ENCODE results near the gene ADCY4. TPM values are rescaled to one million over a fixed set of nuclear protein-coding genes. Genes with fewer than 3 reads are reported as not detected.

ADCY4 gene
- total and polyA plus RNA-seq, 2 of the 8 experiments (the other 6 are each of a cell fraction or from before 2014, with no cell fraction given), result 0.27 to 0.35 TPM

DNA sequence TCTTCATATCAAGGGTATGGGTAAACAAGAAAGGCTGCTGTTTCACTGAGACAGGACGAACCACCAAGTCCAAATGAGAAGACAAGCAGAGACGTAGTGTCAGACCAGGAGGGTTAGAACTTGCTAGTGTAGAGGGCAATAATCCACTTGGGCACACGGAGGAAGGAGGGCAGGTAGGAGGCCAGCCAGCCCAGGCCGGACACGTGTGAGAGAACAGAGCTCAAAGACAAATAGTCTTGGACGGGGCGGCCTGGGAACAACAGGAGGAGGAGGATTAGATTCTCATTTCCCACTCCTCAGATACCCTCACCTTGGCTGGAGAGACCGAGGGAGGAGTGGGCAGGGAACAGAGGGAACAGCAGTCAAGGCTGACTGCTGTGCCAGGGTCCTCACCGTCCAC is 44.1 kb downstream of the ADCY4 start:
- H3K79me1 ChIP-seq (ENCODE audit: low read depth, low read length), result no peaks in the 10 kb centered on the region
- no peak overlapping the region for H3K9ac ChIP-seq (replicated peaks in 1 of 4; ENCODE audit: extremely low read depth in 1 of 4, low read depth in 3 of 4, low read length in 3 of 4)
- no peak for TF ChIP-seq CREB1 (IDR thresholded peaks at IDR 0.05)
- no peak for TF ChIP-seq ZNF274 (IDR thresholded peaks at IDR 0.05; ENCODE audit: borderline replicate concordance, extremely low read depth, low read length)
- no peak for TF ChIP-seq KDM1A (IDR thresholded peaks at IDR 0.05; ENCODE audit: borderline replicate concordance, low read length)
- no peak for TF ChIP-seq TAF7 (optimal IDR thresholded peaks at IDR 0.05; ENCODE audit: borderline replicate concordance, low read depth, low read length)
- TF ChIP-seq SP4 (IDR thresholded peaks at IDR 0.05; ENCODE audit: low read length), result no peak
- no peak for TF ChIP-seq NANOG (IDR thresholded peaks at IDR 0.05; ENCODE audit: insufficient read depth, low read depth, low read length, poor library complexity, severe bottlenecking)
- TF ChIP-seq RBBP5 (IDR thresholded peaks at IDR 0.05; ENCODE audit: borderline replicate concordance, low read depth, low read length), result no peak
- TF ChIP-seq, protein P1, sequence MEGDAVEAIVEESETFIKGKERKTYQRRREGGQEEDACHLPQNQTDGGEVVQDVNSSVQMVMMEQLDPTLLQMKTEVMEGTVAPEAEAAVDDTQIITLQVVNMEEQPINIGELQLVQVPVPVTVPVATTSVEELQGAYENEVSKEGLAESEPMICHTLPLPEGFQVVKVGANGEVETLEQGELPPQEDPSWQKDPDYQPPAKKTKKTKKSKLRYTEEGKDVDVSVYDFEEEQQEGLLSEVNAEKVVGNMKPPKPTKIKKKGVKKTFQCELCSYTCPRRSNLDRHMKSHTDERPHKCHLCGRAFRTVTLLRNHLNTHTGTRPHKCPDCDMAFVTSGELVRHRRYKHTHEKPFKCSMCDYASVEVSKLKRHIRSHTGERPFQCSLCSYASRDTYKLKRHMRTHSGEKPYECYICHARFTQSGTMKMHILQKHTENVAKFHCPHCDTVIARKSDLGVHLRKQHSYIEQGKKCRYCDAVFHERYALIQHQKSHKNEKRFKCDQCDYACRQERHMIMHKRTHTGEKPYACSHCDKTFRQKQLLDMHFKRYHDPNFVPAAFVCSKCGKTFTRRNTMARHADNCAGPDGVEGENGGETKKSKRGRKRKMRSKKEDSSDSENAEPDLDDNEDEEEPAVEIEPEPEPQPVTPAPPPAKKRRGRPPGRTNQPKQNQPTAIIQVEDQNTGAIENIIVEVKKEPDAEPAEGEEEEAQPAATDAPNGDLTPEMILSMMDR (IDR thresholded peaks at IDR 0.05; ENCODE audit: control extremely low read depth in 1 of 3, insufficient read depth in 1 of 3, low read depth in 1 of 3, low read length in 3 of 3), result no peak
- no peak for TF ChIP-seq TEAD4 (IDR thresholded peaks at IDR 0.05; ENCODE audit: low read depth, low read length)
- no peak for TF ChIP-seq YY1 (IDR thresholded peaks at IDR 0.05; ENCODE audit: low read depth, low read length)
- no peak for TF ChIP-seq JUND (IDR thresholded peaks at IDR 0.05; ENCODE audit: low read length)
- no peak for TF ChIP-seq JUN (IDR thresholded peaks at IDR 0.05; ENCODE audit: low read depth, low read length)

More for the DNA sequence above, 44.1 kb downstream of the ADCY4 start:
- no peak overlapping the region for H4K91ac ChIP-seq (replicated peaks; ENCODE audit: insufficient read length, low read length)
- H2AK5ac ChIP-seq (ENCODE audit: low read depth, low read length), result no peak overlapping the region
- H3K18ac ChIP-seq (ENCODE audit: extremely low read depth, low read length), result no peak overlapping the region
- no peaks in the 10 kb centered on the region for H3K79me2 ChIP-seq (ENCODE audit: control insufficient read depth in 1 of 2, insufficient read depth in 2 of 2, low read length in 2 of 2)
- no peak overlapping the region for H3K4me3 ChIP-seq (ENCODE audit: extremely low read depth in 1 of 4, insufficient read depth in 2 of 4, low read depth in 3 of 4, low read length in 4 of 4)
- H3K27me3 ChIP-seq (replicated peaks in 1 of 4; ENCODE audit: control insufficient read depth in 3 of 4, extremely low read depth in 1 of 4, insufficient read depth in 3 of 4, low read length in 3 of 4), result no peaks in the 10 kb centered on the region
- no peak overlapping the region for H3K56ac ChIP-seq (replicated peaks; ENCODE audit: insufficient read length, low read depth, low read length)
- no peak overlapping the region for H2AFZ ChIP-seq (ENCODE audit: low read length)
- H3K9me3 ChIP-seq (ENCODE audit: insufficient read depth in 2 of 2, low read depth in 1 of 2, low read length in 1 of 2), result no peaks in the 10 kb centered on the region
- H2BK15ac ChIP-seq (ENCODE audit: low read length), result no peak overlapping the region
- no peak overlapping the region for H2BK20ac ChIP-seq (ENCODE audit: low read length)
- 91% methylated on average over 9 of the region's 9 CpGs; no CpG with 5 or more reads in 1 of the 2 experiments for WGBS, 2 experiments (ENCODE audit: extremely low coverage in 1 of 2, insufficient coverage in 1 of 2, insufficient read length in 1 of 2, insufficient replicate concordance in 2 of 2, low coverage in 1 of 2, low lambda C conversion rate in 2 of 2, missing lambda C conversion rate in 1 of 2)
- H3K14ac ChIP-seq (ENCODE audit: insufficient read length), result no peak overlapping the region
- H3K23ac ChIP-seq (ENCODE audit: insufficient read length), result no peak overlapping the region
- no peaks in the 10 kb centered on the region for H3K23me2 ChIP-seq (ENCODE audit: low read depth, low read length)
- POLR2A ChIA-PET (ENCODE audit: partially characterized antibody), result interaction anchor here (1.1 to 2.0 kb wide), 4 partner anchors 9 to 19 kb away, joined by 4 to 9 read pairs (median 6); partner anchors contain the start of genes CIDEB, DHRS1, NOP9 and RABGGTA
- no peak overlapping the region for H3K27ac ChIP-seq (ENCODE audit: low read depth, low read length)
- H4K5ac ChIP-seq (ENCODE audit: insufficient read length, low read depth, low read length), result no peak overlapping the region
- peak overlapping the region; percentile 15; the same call in 1 of the 2 replicates for H4K8ac ChIP-seq (ENCODE audit: extremely low read depth, insufficient read depth, low read length)
- H3K4me1 ChIP-seq (replicated peaks in 1 of 4; ENCODE audit: control insufficient read depth in 3 of 4, insufficient read depth in 4 of 4, low read length in 3 of 4), result no peaks in the 10 kb centered on the region
- H2BK5ac ChIP-seq (ENCODE audit: low read depth, low read length), result no peak overlapping the region
- no peak overlapping the region for H3K4ac ChIP-seq (replicated peaks; ENCODE audit: insufficient read length, low read depth, low read length)
- H2BK12ac ChIP-seq (ENCODE audit: low read depth, low read length), result no peak overlapping the region
- CTCF ChIA-PET (ENCODE audit: partially characterized antibody), result interaction anchor here (1.0 to 5.5 kb wide), 8 partner anchors 9 to 130 kb away, joined by 3 to 51 read pairs (median 20); partner anchors contain the start of genes CIDEB, IRF9, RABGGTA and TINF2
- peaks cover 2 to 4% of the 10 kb centered on the region in 2 experiments for H4K20me1 ChIP-seq (replicated peaks in 1 of 2; ENCODE audit: control insufficient read depth in 1 of 2, insufficient read depth in 2 of 2, low read length in 2 of 2)
- FAIRE-seq (no peak), DNase-seq (ENCODE audit: low read depth in 1 of 2, low spot score in 2 of 2) (no peak)
- H3K4me2 ChIP-seq (ENCODE audit: insufficient read depth in 1 of 2, low read depth in 2 of 2, low read length in 2 of 2), result no peak overlapping the region
- no peak overlapping the region for H2BK120ac ChIP-seq (replicated peaks; ENCODE audit: low read depth, low read length)
- H3K36me3 ChIP-seq (ENCODE audit: control insufficient read depth in 2 of 4, insufficient read depth in 4 of 4, low read length in 3 of 4), result peaks cover under 1 to 10% (median 5%) of the 10 kb centered on the region in 4 experiments; a peak in 4 of 8 replicates
